Measurements from ENCODE around the gene S100A14.
"Not testable (repeated sequence)": the region's sequence is repeated elsewhere in the genome, so short reads cannot be mapped to it uniquely, and the experiment has no call there.

The S100A14 gene

GRCh38 chr1:153643100-153643499, 27.0 kb upstream of the S100A14 start:
- Histone ChIP-seq H3K4me3 (ENCODE audit: low read length in 2 of 2) (no peak overlapping the region), H3K27me3 (ENCODE audit: control insufficient read depth in 3 of 3, insufficient read depth in 3 of 3, low read depth in 1 of 3, low read length in 3 of 3) (no peaks in the 10 kb centered on the region), H3K4me2 (ENCODE audit: insufficient read depth, low read length, poor library complexity, severe bottlenecking) (no peak overlapping the region), H3K9ac (ENCODE audit: low read depth, low read length, poor library complexity) (no peak overlapping the region), H3K79me1 (ENCODE audit: low read depth, low read length) (peaks cover 2% of the 10 kb centered on the region), H2AK5ac (ENCODE audit: low read depth, low read length) (no peak overlapping the region), H3K4ac (ENCODE audit: low read length) (no peak overlapping the region), H3K23ac (ENCODE audit: low read depth, low read length, poor library complexity) (no peak overlapping the region), H2BK15ac (ENCODE audit: low read length) (no peak overlapping the region), H4K8ac (ENCODE audit: low read depth, low read length) (no peak overlapping the region), H3K9me3 (replicated peaks in 1 of 2; ENCODE audit: control insufficient read depth in 2 of 2, insufficient read depth in 1 of 2, low read depth in 1 of 2, low read length in 2 of 2) (no peaks in the 10 kb centered on the region), H3K36me3 (replicated peaks in 1 of 2; ENCODE audit: control insufficient read depth in 2 of 2, insufficient read depth in 2 of 2, low read length in 2 of 2) (peaks cover 39 to 95% of the 10 kb centered on the region in 2 donors), H3K27ac (replicated peaks; ENCODE audit: low read length) (no peak overlapping the region), H2BK5ac (ENCODE audit: low read length) (no peak overlapping the region), H2BK12ac (ENCODE audit: low read length) (no peak overlapping the region), H2AFZ (ENCODE audit: low read length) (no peak overlapping the region), H3K18ac (ENCODE audit: low read length) (no peak overlapping the region), H2BK120ac (ENCODE audit: low read depth, low read length) (no peak overlapping the region), H4K91ac (ENCODE audit: low read depth, low read length, poor library complexity) (no peak overlapping the region), H3K14ac (ENCODE audit: low read length) (no peak overlapping the region), H3K4me1 (ENCODE audit: control insufficient read depth in 2 of 2, insufficient read depth in 1 of 2, low read depth in 1 of 2, low read length in 2 of 2) (peaks cover 0 to 2% of the 10 kb centered on the region in 2 donors)
- no CpG with 5 or more reads among the region's 11 CpGs for WGBS, 2 donors (ENCODE audit: extremely low coverage in 2 of 2, insufficient read length in 2 of 2, insufficient replicate concordance in 1 of 2)
- DNase-seq (ENCODE audit: low spot score) = no peak

GRCh38 chr1:153642161-153642560, 26.0 kb upstream of the S100A14 start:
- H2BK5ac ChIP-seq (ENCODE audit: low read length) = no peak overlapping the region
- H3K79me1 ChIP-seq (ENCODE audit: low read depth, low read length) = peaks cover 2% of the 10 kb centered on the region
- no peak overlapping the region for H4K91ac ChIP-seq (ENCODE audit: low read depth, low read length, poor library complexity)
- no peak overlapping the region for H3K4me2 ChIP-seq (ENCODE audit: insufficient read depth, low read length, poor library complexity, severe bottlenecking)
- H3K4me1 ChIP-seq (ENCODE audit: control insufficient read depth in 2 of 2, insufficient read depth in 1 of 2, low read depth in 1 of 2, low read length in 2 of 2) = no peaks in the 10 kb centered on the region
- no peak overlapping the region for H3K18ac ChIP-seq (ENCODE audit: low read length)
- H3K27ac ChIP-seq (replicated peaks; ENCODE audit: low read length) = no peak overlapping the region
- H3K36me3 ChIP-seq (replicated peaks in 1 of 2; ENCODE audit: control insufficient read depth in 2 of 2, insufficient read depth in 2 of 2, low read length in 2 of 2) = peaks cover 43 to 100% of the 10 kb centered on the region in 2 donors
- DNase-seq (ENCODE audit: low spot score) = no peak
- no peak overlapping the region for H2AK5ac ChIP-seq (ENCODE audit: low read depth, low read length)
- no peak overlapping the region for H2AFZ ChIP-seq (ENCODE audit: low read length)
- no peak overlapping the region for H3K14ac ChIP-seq (ENCODE audit: low read length)
- no peak overlapping the region for H4K8ac ChIP-seq (ENCODE audit: low read depth, low read length)
- H3K4ac ChIP-seq (ENCODE audit: low read length) = no peak overlapping the region
- no peak overlapping the region for H3K23ac ChIP-seq (ENCODE audit: low read depth, low read length, poor library complexity)
- H2BK12ac ChIP-seq (ENCODE audit: low read length) = no peak overlapping the region
- no CpG with 5 or more reads among the region's 11 CpGs for WGBS, 2 donors (ENCODE audit: extremely low coverage in 2 of 2, insufficient read length in 2 of 2, insufficient replicate concordance in 1 of 2)
- H2BK120ac ChIP-seq (ENCODE audit: low read depth, low read length) = no peak overlapping the region
- H3K9me3 ChIP-seq (replicated peaks in 1 of 2; ENCODE audit: control insufficient read depth in 2 of 2, insufficient read depth in 1 of 2, low read depth in 1 of 2, low read length in 2 of 2) = no peaks in the 10 kb centered on the region
- no peak overlapping the region for H3K9ac ChIP-seq (ENCODE audit: low read depth, low read length, poor library complexity)
- H3K27me3 ChIP-seq (ENCODE audit: control insufficient read depth in 3 of 3, insufficient read depth in 3 of 3, low read depth in 1 of 3, low read length in 3 of 3) = no peaks in the 10 kb centered on the region
- H2BK15ac ChIP-seq (ENCODE audit: low read length) = no peak overlapping the region
- no peak overlapping the region for H3K4me3 ChIP-seq (ENCODE audit: low read length in 2 of 2)

GRCh38 chr1:153640861-153641260, 24.7 kb upstream of the S100A14 start:
- Histone ChIP-seq H3K27me3 (ENCODE audit: control insufficient read depth in 3 of 3, insufficient read depth in 3 of 3, low read depth in 1 of 3, low read length in 3 of 3) (no peaks in the 10 kb centered on the region), H2BK12ac (ENCODE audit: low read length) (no peak overlapping the region), H2BK120ac (ENCODE audit: low read depth, low read length) (no peak overlapping the region), H3K4me1 (ENCODE audit: control insufficient read depth in 2 of 2, insufficient read depth in 1 of 2, low read depth in 1 of 2, low read length in 2 of 2) (no peaks in the 10 kb centered on the region), H2AFZ (ENCODE audit: low read length) (no peak overlapping the region), H4K91ac (ENCODE audit: low read depth, low read length, poor library complexity) (no peak overlapping the region), H3K4me3 (ENCODE audit: low read length in 2 of 2) (no peak overlapping the region), H3K18ac (ENCODE audit: low read length) (no peak overlapping the region), H3K9ac (ENCODE audit: low read depth, low read length, poor library complexity) (no peak overlapping the region), H3K27ac (replicated peaks; ENCODE audit: low read length) (no peak overlapping the region), H3K4me2 (ENCODE audit: insufficient read depth, low read length, poor library complexity, severe bottlenecking) (no peak overlapping the region), H3K4ac (ENCODE audit: low read length) (no peak overlapping the region), H3K79me1 (ENCODE audit: low read depth, low read length) (peaks cover 5% of the 10 kb centered on the region), H2AK5ac (ENCODE audit: low read depth, low read length) (no peak overlapping the region), H2BK15ac (ENCODE audit: low read length) (no peak overlapping the region), H3K23ac (ENCODE audit: low read depth, low read length, poor library complexity) (no peak overlapping the region), H3K36me3 (replicated peaks in 1 of 2; ENCODE audit: control insufficient read depth in 2 of 2, insufficient read depth in 2 of 2, low read length in 2 of 2) (peaks cover 49 to 100% of the 10 kb centered on the region in 2 donors), H3K9me3 (replicated peaks in 1 of 2; ENCODE audit: control insufficient read depth in 2 of 2, insufficient read depth in 1 of 2, low read depth in 1 of 2, low read length in 2 of 2) (peaks cover 0 to 5% of the 10 kb centered on the region in 2 donors), H4K8ac (ENCODE audit: low read depth, low read length) (no peak overlapping the region), H3K14ac (ENCODE audit: low read length) (no peak overlapping the region), H2BK5ac (ENCODE audit: low read length) (no peak overlapping the region)
- no CpG with 5 or more reads among the region's 6 CpGs for WGBS, 2 donors (ENCODE audit: extremely low coverage in 2 of 2, insufficient read length in 2 of 2, insufficient replicate concordance in 1 of 2)
- no peak for DNase-seq (ENCODE audit: low spot score)

GRCh38 chr1:153640213-153640612, 24.1 kb upstream of the S100A14 start:
- H3K27ac ChIP-seq (replicated peaks; ENCODE audit: low read length); H2AK5ac ChIP-seq (ENCODE audit: low read depth, low read length); H4K8ac ChIP-seq (ENCODE audit: low read depth, low read length); H3K9me3 ChIP-seq (replicated peaks in 1 of 2; ENCODE audit: control insufficient read depth in 2 of 2, insufficient read depth in 1 of 2, low read depth in 1 of 2, low read length in 2 of 2); H3K4ac ChIP-seq (ENCODE audit: low read length); H2BK15ac ChIP-seq (ENCODE audit: low read length); H3K4me1 ChIP-seq (ENCODE audit: control insufficient read depth in 2 of 2, insufficient read depth in 1 of 2, low read depth in 1 of 2, low read length in 2 of 2); H4K91ac ChIP-seq (ENCODE audit: low read depth, low read length, poor library complexity); H3K18ac ChIP-seq (ENCODE audit: low read length); H3K23ac ChIP-seq (ENCODE audit: low read depth, low read length, poor library complexity); H3K4me2 ChIP-seq (ENCODE audit: insufficient read depth, low read length, poor library complexity, severe bottlenecking); H3K14ac ChIP-seq (ENCODE audit: low read length); H2BK120ac ChIP-seq (ENCODE audit: low read depth, low read length); H2BK12ac ChIP-seq (ENCODE audit: low read length); H3K79me1 ChIP-seq (ENCODE audit: low read depth, low read length); H2BK5ac ChIP-seq (ENCODE audit: low read length); H2AFZ ChIP-seq (ENCODE audit: low read length); H3K9ac ChIP-seq (ENCODE audit: low read depth, low read length, poor library complexity); DNase-seq (ENCODE audit: low spot score); H3K27me3 ChIP-seq (ENCODE audit: control insufficient read depth in 3 of 3, insufficient read depth in 3 of 3, low read depth in 1 of 3, low read length in 3 of 3); H3K4me3 ChIP-seq (ENCODE audit: low read length in 2 of 2): not testable (repeated sequence)
- H3K36me3 ChIP-seq (replicated peaks in 1 of 2; ENCODE audit: control insufficient read depth in 2 of 2, insufficient read depth in 2 of 2, low read length in 2 of 2) = peaks cover 43 to 100% of the 10 kb centered on the region in 2 donors
- WGBS, 2 donors (ENCODE audit: extremely low coverage in 2 of 2, insufficient read length in 2 of 2, insufficient replicate concordance in 1 of 2) = no CpG with 5 or more reads among the region's 5 CpGs
